Midbrain (tissue), 1 donor: Measurements from ENCODE around the gene PXMP4.
"Not testable (repeated sequence)": the region's sequence is repeated elsewhere in the genome, so short reads cannot be mapped to it uniquely, and the experiment has no call there.

ENCODE experiments used
- DNase-seq: peaks from one replicate; lab custom pipeline; 2025; lab: John Stamatoyannopoulos, UW

The PXMP4 gene

GRCh38 chr20:33702861-33703260, 17.2 kb downstream of the PXMP4 start:
- DNase-seq = no peak

DNA sequence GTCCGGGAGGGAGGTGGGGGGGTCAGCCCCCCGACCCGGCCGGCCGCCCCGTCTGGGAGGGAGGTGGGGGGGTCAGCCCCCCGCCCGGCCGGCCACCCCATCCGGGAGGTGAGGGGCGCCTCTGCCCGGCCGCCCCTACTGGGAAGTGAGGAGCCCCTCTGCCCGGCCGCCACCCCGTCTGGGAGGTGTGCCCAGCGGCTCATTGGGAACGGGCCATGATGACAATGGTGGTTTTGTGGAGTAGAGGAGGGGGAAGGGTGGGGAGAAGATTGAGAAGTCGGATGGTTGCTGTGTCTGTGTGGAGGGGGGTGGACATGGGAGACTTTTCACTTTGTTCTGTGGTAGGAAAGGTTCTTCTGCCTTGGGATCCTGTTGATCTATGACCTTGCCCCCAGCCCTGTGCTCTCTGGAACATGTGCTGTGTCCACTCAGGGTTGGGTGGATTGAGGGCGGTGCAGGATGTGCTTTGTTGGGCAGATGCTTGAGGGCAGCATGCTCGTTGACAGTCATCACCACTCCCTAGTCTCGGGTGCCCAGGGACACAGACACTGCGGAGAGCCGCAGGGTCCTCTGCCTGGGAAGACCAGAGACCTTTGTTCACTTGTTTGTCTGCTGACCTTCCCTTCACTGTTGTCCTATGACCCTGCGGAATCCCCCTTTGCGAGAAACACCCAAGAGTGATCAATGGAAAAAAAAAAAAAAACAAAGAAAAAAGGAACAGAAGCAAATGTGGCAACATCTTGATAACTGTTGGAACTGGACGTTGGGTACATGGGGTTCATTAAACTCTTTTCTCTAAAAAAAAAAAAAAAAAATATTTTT, 18.3 kb downstream of the PXMP4 start:
- DNase-seq = no peak

GRCh38 chr20:33700696-33701441, 19.2 kb downstream of the PXMP4 start:
- not testable (repeated sequence) for DNase-seq

DNA sequence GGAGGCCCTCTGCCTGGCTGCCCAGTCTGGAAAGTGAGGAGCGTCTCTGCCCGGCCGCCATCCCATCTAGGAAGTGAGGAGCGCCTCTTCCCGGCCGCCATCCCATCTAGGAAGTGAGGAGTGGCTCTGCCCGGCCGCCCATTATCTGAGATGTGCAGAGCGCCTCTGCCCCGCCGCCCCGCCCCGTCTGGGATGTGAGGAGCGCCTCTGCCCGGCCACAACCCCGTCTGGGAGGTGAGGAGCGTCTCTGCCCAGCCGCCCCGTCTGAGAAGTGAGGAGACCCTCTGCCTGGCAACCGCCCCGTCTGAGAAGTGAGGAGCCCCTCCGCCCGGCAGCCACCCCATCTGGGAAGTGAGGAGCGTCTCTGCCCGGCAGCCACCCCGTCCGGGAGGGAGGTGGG, 21.1 kb downstream of the PXMP4 start:
- not testable (repeated sequence) for DNase-seq

DNA sequence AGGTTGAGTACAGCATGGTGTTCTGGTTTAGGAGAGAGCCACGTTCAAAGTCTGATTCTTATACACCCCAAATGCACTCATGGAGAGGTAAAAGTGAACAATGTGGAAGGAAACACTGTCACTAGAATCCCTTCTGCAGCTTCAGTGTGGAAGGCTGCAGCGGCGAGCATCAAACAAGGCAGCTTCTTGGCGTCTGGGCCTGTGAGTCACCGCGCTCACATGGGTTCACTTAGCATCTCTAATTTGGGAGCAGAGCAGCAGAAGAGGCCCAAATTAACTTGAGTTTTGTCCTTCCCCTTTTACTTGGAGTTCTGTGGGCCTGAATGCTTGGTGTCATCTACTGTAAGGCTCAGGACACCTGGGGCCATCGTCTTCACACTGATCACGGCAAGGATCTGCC, 23.0 kb downstream of the PXMP4 start:
- no peak for DNase-seq

- DNase-seq = no peak
Observed at GRCh38 chr20:33696448-33696847, 23.7 kb downstream of the PXMP4 start.

GRCh38 chr20:33694639-33695012, 25.5 kb downstream of the PXMP4 start:
- peak; percentile 46 for DNase-seq

DNA sequence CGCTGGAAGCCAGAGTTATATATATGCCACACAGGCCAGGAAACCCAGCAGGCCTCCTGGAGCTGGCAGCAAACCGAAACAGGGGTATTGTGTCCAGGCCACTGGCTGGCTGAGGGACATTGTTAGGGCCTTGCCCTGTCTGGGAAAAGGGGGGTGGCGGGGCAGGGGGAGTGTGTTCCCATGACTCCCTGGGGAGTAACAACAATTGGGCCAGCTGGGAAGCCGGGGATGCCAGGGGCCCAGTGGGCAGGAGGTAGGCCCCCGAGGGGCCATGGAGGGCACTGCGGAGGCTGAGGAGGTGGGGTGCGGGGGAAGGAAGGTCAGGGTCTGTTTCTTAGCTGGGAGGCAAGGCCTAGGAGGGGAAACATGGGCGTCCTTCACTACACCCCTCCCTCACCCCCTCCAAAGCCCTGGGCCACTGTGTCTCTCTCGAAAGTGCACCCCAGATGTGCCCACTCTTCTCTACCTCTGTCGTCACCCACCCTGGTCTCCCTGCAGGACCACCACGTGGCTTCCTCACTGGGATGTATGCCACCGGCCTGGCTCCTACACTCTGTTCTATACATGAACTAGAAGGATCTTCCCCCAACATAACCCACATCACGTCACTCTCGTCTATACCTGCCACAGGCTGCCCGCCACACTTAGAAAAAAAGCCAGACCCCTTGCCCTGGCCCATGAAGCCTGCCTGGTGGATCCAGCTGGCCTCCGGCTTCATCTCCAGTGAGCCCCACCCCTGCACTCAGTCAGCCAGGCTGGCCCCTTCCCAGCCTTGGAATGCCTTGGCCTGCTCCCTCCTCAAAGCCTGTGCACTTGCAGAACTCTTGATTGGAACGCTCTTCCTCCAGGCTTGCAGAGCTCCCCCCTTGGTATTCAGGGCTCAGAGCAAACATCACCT, 26.1 kb downstream of the PXMP4 start:
- DNase-seq = peak; percentile 83

DNA sequence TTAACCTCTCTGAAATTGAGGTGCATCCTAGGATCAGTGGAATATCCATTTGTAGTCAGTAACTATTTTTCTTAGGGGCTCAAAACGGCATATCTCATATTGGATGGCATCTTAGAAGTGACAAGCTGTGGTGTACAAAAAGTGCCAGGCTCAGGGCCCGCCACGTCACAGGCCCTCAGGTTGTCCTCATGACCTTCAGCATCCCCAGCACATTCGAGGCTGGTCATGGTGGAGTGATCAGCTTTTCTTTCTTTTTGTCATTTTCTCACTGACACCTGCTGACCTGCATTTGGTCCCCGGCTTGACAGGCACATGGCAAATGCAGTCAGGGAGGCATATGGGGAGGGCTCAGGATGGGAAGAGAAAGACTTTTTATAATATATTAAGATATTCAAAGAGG, 26.8 kb downstream of the PXMP4 start:
- DNase-seq = no peak

DNA sequence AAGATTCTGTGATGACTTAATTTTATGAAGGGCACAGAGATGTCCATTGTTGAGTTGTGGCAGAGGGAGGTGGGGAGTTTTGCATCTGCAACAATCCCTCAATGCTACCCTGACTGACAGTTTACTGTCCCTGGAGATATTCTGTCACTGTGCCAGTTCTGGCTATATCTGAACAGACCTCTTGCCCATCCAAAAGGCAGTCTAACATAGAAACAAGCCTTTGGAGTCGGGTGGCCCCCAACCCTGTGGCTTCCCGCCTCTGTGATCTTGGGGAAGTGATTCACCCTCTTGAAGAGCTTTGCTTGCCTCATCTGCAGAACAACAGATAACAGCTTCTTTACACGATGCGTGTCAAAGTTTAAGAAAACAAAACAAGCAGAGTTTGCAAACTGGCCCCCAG, 30.1 kb downstream of the PXMP4 start:
- peak; percentile 43 for DNase-seq

DNA sequence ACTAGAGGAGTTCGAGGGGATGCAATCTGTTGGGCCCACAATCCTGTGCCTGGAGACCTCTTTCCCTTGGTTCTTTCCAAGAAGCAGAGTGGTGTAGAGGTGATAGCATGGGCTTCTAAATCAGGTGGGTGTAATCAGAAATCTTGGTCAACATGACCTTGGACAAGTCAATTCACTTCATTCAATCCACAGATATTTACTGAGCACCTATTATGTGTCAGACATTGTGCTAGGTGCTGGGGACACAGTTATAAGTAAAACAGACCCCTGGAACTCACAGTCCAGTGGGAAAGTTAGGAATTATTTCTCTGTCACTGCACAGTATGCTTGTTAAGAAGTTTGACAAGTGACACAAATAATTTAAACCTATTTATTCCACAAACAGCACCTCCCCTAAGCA, 30.6 kb downstream of the PXMP4 start:
- DNase-seq = no peak

GRCh38 chr20:33688938-33689424, 31.1 kb downstream of the PXMP4 start:
- no peak for DNase-seq

- DNase-seq = no peak
Observed at GRCh38 chr20:33687993-33688937, 31.8 kb downstream of the PXMP4 start.

- DNase-seq = no peak
Observed at GRCh38 chr20:33687370-33687915, 32.7 kb downstream of the PXMP4 start.

GRCh38 chr20:33686984-33687366, 33.1 kb downstream of the PXMP4 start:
- DNase-seq = no peak

GRCh38 chr20:33686100-33686983, 33.8 kb downstream of the PXMP4 start, which contains the start of gene E2F1:
E2F1 (minus strand) TSS chr20:33686385; CDS start chr20:33686264, 121 bp downstream.
- peak; percentile 96 for DNase-seq

DNA sequence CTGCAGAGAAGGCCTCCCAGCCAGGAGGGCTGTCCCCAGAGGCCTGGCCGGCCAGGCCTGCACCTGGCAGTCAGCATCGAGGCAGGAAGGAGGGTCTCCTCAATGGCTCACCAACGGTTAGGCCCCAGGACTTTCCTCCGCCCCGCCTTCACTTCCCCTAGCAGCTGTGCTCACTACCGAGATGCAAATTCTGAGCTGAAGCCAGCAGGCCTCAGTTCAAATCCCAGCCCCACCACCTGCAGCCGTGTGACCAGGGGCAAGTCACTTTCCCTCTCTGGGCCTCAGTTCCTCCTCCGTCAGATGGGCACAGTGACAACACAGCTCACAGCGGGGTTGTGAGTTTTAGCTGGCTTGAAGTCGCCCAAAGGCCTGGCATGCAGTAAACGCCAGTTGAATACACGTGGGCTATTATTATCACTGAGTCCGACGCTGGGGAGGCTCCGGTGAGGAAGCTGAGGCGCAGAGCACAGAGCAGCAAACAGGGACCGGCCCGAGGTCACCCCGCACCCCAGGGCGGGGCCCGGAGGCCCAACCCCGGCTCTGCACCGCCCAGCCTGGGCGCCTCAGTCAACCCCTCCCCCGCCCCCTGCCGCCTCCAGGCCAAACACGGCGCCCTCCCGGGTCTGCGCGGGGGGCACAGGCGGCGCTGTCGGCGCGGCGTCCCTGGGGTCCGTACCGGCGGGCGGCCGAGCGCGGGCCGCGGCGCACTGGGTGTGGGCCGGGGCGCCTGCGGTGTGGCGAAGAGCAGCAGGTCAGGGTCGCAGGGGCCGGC, 34.6 kb downstream of the PXMP4 start:
- no peak for DNase-seq

GRCh38 chr20:33684533-33685327, 35.4 kb downstream of the PXMP4 start:
- DNase-seq = no peak
